Adrenal gland (tissue), 12 donors: Measurements from ENCODE around the gene MACROD2. TPM values are rescaled to one million over a fixed set of nuclear protein-coding genes. Genes with fewer than 3 reads are reported as not detected.

ENCODE experiments used
- DNase-seq, 7 donors: peaks; one replicate each; pipeline ENCODE4 v3.0.0-alpha.2; 2019 to 2020
- H3K27ac ChIP-seq, 5 donors: fragments of 200-600 bp; sonication (generic) in 4 of 5; 1 replicate in 3 of 5; 2 replicates in 2 of 5; pipeline versions ENCODE4 v1.5.1 to v1.8.0; 2016 to 2020; ENCODE audit warnings: mild to moderate bottlenecking in 1 of 5
- H3K27me3 ChIP-seq: fragments of 200-600 bp; 2 replicates; pipeline ENCODE4 v1.8.0; 2021
- H3K36me3 ChIP-seq, 2 donors: fragments of 200-600 bp; replicated peaks in 1 of 2; 1 replicate in 1 of 2; 2 replicates in 1 of 2; pipeline versions ENCODE4 v1.5.1 to v1.8.0; 2018 to 2022
- H3K4me1 ChIP-seq, 2 donors: fragments of 200-600 bp; replicated peaks in 1 of 2; 1 replicate in 1 of 2; 2 replicates in 1 of 2; pipeline versions ENCODE4 v1.5.1 to v1.8.0; 2018 to 2021
- H3K4me3 ChIP-seq, 4 donors: fragments of 200-600 bp; sonication (generic) in 3 of 4; one replicate each; pipeline ENCODE4 v1.5.1; 2016 to 2018
- H3K9me3 ChIP-seq, 3 donors: fragments of 200-600 bp; sonication (generic) in 1 of 3; replicated peaks in 1 of 3; 1 replicate in 2 of 3; 2 replicates in 1 of 3; pipeline versions ENCODE4 v1.5.1 to v1.8.0; 2016 to 2021
- POLR2A ChIP-seq, 2 donors: fragments of 450-650 bp; IDR thresholded peaks; one replicate each; pipeline ENCODE4 v1.6.1; 2017; ENCODE audit warnings: antibody characterized with exemption in 2 of 2, mild to moderate bottlenecking in 2 of 2, moderate library complexity in 1 of 2
- WGBS, 4 donors: extraction: QIAGEN DNeasy Blood & Tissue Kit in 2 of 4; methylation state at CpG; one replicate each; pipeline versions ENCODE4 v1.1.5 to v1.1.7; 2013 to 2017; 5-methylcytosine and 5-hydroxymethylcytosine counted together
- intact Hi-C, 2 donors: fragments of 100-400 bp; cut with DNase I; formaldehyde crosslinking; loops; one replicate each; pipeline versions ENCODE4 v1.14.1 to v1.15.0; 2022 to 2023
- polyA plus RNA-seq, 3 donors: library from polyadenylated mRNA; stranded (reverse); fragments of 200-250 nt in 2 of 3; fragments of 350-450 nt in 1 of 3; fragmentation: Illumina TruSeq in 1 of 3; extraction: RNeasy Lipid Tissue Mini Kit (QIAGEN cat#74804) in 1 of 3; gene quantifications; one replicate each; pipeline ENCODE4 v1.2.3, GENCODE V29; 2013 to 2014
- total RNA-seq, 9 donors: library from RNA; depleted of rRNA in 4 of 9; stranded (reverse); fragments of >200 nt in 4 of 9; fragments of 120-200 nt in 1 of 9; fragmentation: NEBNext Ultra II Directional in 1 of 9; extraction: Animal tissue kit (Norgen Biotek cat#: 25700) in 1 of 9; gene quantifications; one replicate each; pipeline versions ENCODE4 v1.1.0 to v1.2.4, GENCODE V29; 2013 to 2023
- TF ChIP-seq, protein P1 (sequence below), 6 experiments: fragments of 450-650 bp in 4 of 6; fragments of 200-600 bp in 2 of 6; sonication (generic) in 1 of 6; IDR thresholded peaks; 1 replicate in 5 of 6; 2 replicates in 1 of 6; pipeline versions ENCODE4 v1.5.1 to v1.8.0; 2016 to 2021; ENCODE audit warnings: antibody characterized with exemption in 6 of 6, mild to moderate bottlenecking in 2 of 6, moderate library complexity in 1 of 6
- donor health status: healthy with polysubstance abuse.
- donor health status: Bipolar disorder and iron deficiency.
- donor health status: DM: yes; HTN: yes; CAD: no.
- donor health status: DM: no; HTN: no; CAD: no.
- donor health status: DM: no; HTN: no; CAD: no.
- donor health status: DM: yes; HTN: yes; CAD: no.

Gene MACROD2
- total and polyA plus RNA-seq, 12 donors = 1.1 to 21.2 (median 6.4) TPM

DNA sequence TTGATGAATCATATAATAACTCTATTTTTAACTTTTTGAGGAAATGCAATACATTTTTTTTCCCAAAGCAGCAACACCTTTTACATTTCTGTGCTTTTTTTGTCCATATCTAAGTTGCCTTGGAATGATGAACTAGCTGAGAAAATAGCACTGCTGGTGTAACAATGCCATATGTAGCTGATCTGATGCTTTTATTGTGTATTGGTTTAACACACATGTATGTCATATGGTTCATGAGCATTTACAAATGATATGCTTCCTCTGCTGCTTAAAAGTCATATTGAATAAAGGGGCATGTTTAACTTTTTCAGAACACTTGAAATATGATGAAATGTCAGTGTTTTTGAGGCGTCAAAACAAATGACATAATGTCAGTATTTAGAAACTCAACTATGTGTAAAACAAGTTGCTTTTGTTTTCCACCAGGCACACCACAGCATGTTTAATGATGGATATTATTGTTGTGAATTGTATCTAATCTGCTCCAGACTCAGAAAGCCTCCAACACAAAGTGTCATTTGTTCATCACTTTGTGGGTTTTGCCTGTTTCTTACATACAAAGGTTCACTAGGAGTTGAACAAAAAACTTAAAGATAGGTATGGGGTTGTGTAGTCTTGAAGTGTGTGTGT, 1117.9 kb downstream of the MACROD2 start:
- H3K27ac ChIP-seq = no peak overlapping the region
- 89 to 97% (median 95%) methylated on average over 1 of the region's 1 CpG for WGBS, 4 donors
- intact Hi-C loops = no loop called here

DNA sequence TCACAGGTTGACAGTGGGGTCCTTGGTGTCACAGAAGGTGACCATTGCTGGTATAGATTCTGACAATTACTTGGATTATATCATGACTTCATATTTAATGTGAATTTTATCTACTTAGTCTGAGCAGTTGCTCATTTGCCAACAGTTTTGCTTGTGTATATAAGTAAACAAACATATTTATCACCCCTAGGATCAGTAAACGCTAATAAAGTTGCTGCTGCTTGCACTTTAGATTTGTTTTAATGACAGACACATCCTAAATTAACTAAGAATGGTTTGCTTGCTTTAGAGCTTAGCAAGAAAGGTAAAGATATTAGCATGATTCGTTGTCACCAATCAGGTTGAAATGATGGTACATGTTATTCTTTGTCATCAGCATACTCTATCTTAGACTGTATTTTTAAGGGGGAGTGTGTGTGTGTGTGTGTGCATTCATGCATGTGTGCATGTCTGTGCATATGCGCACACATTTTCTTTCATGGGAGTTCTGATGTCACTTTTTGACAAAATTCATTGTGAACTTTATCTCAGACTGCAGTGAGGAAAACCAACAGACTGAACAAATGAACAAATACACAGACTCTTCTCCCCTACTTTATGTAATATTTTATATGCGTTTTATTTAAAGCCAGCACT, 1124.7 kb downstream of the MACROD2 start:
- TF ChIP-seq, protein P1, sequence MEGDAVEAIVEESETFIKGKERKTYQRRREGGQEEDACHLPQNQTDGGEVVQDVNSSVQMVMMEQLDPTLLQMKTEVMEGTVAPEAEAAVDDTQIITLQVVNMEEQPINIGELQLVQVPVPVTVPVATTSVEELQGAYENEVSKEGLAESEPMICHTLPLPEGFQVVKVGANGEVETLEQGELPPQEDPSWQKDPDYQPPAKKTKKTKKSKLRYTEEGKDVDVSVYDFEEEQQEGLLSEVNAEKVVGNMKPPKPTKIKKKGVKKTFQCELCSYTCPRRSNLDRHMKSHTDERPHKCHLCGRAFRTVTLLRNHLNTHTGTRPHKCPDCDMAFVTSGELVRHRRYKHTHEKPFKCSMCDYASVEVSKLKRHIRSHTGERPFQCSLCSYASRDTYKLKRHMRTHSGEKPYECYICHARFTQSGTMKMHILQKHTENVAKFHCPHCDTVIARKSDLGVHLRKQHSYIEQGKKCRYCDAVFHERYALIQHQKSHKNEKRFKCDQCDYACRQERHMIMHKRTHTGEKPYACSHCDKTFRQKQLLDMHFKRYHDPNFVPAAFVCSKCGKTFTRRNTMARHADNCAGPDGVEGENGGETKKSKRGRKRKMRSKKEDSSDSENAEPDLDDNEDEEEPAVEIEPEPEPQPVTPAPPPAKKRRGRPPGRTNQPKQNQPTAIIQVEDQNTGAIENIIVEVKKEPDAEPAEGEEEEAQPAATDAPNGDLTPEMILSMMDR (IDR thresholded peaks at IDR 0.05) = no peak
- no peak for TF ChIP-seq POLR2A (IDR thresholded peaks at IDR 0.05)
- DNase-seq = no peak
- H3K27me3 ChIP-seq = no peaks in the 10 kb centered on the region
- no peak overlapping the region for H3K4me3 ChIP-seq
- H3K4me1 ChIP-seq = no peaks in the 10 kb centered on the region
- H3K9me3 ChIP-seq = no peaks in the 10 kb centered on the region
- intact Hi-C loops = no loop called here
- no peak overlapping the region for H3K27ac ChIP-seq
- 76 to 86% (median 82%) methylated on average over 4 of the region's 4 CpGs for WGBS, 4 donors
- no peaks in the 10 kb centered on the region for H3K36me3 ChIP-seq

More for the DNA sequence above, 1117.9 kb downstream of the MACROD2 start:
- Histone ChIP-seq H3K36me3 (no peaks in the 10 kb centered on the region), H3K4me3 (no peak overlapping the region), H3K27me3 (no peaks in the 10 kb centered on the region), H3K9me3 (no peaks in the 10 kb centered on the region), H3K4me1 (no peaks in the 10 kb centered on the region)
- TF ChIP-seq, protein P1 (IDR thresholded peaks at IDR 0.05) = no peak
- TF ChIP-seq POLR2A (IDR thresholded peaks at IDR 0.05) = no peak
- DNase-seq = no peak

DNA sequence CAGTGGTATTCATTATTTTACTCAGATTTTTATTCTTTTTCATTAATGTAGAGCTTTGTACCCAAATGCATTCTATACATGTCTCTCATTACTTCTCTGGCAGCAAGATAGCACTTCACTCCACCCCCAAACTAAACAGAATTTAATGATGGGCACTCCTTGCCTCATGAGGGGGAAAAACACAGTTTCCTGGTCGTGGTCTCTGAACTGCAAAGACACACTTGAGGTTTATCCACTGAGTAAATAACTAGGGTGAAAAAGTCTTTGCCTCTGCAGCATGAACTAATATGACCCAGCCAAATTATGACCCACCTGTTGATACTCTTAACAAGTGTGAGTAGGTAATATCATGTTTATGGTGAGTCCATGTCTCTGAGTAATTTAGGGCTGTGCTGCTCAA, 1127.3 kb downstream of the MACROD2 start:
- no peaks in the 10 kb centered on the region for H3K4me1 ChIP-seq
- H3K4me3 ChIP-seq = no peak overlapping the region
- no peaks in the 10 kb centered on the region for H3K36me3 ChIP-seq
- TF ChIP-seq, protein P1 (IDR thresholded peaks at IDR 0.05) = no peak
- TF ChIP-seq POLR2A (IDR thresholded peaks at IDR 0.05) = no peak
- H3K9me3 ChIP-seq = no peaks in the 10 kb centered on the region
- 60 to 100% (median 74%) methylated on average over 1 of the region's 1 CpG for WGBS, 4 donors
- no peak overlapping the region for H3K27ac ChIP-seq
- DNase-seq = no peak
- H3K27me3 ChIP-seq = no peaks in the 10 kb centered on the region
- intact Hi-C loops = no loop called here

DNA sequence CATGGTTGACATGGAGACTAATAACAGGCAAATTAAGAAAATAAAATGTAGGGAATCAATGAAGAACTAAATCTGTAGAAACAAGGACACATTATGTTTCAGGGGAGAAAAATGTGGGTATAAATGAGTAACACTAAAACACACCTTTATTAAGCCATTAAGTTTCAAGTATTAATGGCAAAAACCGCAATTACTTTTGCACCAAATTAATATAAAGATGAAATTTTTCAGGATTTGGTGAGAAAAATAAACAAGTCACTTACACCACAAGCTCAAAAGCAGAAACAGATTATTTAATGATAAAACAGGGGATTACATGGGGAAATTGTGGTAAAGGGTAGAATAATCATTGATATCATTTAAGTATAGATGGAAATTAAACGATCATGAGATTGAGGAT, 1135.9 kb downstream of the MACROD2 start:
- Histone ChIP-seq H3K27me3 (no peaks in the 10 kb centered on the region), H3K9me3 (no peaks in the 10 kb centered on the region), H3K36me3 (no peaks in the 10 kb centered on the region), H3K4me1 (no peaks in the 10 kb centered on the region), H3K27ac (no peak overlapping the region), H3K4me3 (no peak overlapping the region)
- intact Hi-C loops = no loop called here
- no peak for DNase-seq
- TF ChIP-seq, protein P1 (IDR thresholded peaks at IDR 0.05) = no peak
- no peak for TF ChIP-seq POLR2A (IDR thresholded peaks at IDR 0.05)
- WGBS, 4 donors = 84 to 92% (median 87%) methylated on average over 2 of the region's 2 CpGs
